Small intestine (tissue), 7 donors: Measurements from ENCODE around the gene ABL1. TPM values are rescaled to one million over a fixed set of nuclear protein-coding genes. Genes with fewer than 3 reads are reported as not detected.

ENCODE experiments used
- DNase-seq, 2 donors: peaks; one replicate each; pipeline versions ENCODE4 v3.0.0 to v3.0.0-alpha.2; 2013
- FAIRE-seq: peaks from 2 replicates; lab custom pipeline; 2012; peaks lifted over from hg19 to GRCh38; lab: Jason Lieb, UNC
- H3K27ac ChIP-seq, 3 donors: one replicate each; pipeline ENCODE4 v1.5.1; 2013; ENCODE audit warnings: low read length in 2 of 3, mild to moderate bottlenecking in 2 of 3, control low read depth in 1 of 3, inconsistent platforms in 1 of 3, low read depth in 1 of 3, moderate library complexity in 1 of 3
- H3K27me3 ChIP-seq, 3 donors: one replicate each; pipeline ENCODE4 v1.6.1; 2013; ENCODE audit warnings: low read length in 3 of 3, inconsistent platforms in 1 of 3; ENCODE audit not compliant: control insufficient read depth in 3 of 3, insufficient read depth in 3 of 3
- H3K36me3 ChIP-seq, 3 donors: one replicate each; pipeline ENCODE4 v1.6.1; 2013; ENCODE audit warnings: low read length in 3 of 3, inconsistent platforms in 1 of 3, low read depth in 1 of 3, mild to moderate bottlenecking in 1 of 3, moderate library complexity in 1 of 3; ENCODE audit not compliant: control insufficient read depth in 3 of 3, insufficient read depth in 2 of 3
- H3K4me1 ChIP-seq, 3 donors: one replicate each; pipeline ENCODE4 v1.6.1; 2013; ENCODE audit warnings: low read length in 2 of 3, inconsistent platforms in 1 of 3, low read depth in 1 of 3, mild to moderate bottlenecking in 1 of 3, moderate library complexity in 1 of 3; ENCODE audit not compliant: control insufficient read depth in 3 of 3, insufficient read depth in 2 of 3
- H3K4me3 ChIP-seq, 3 donors: one replicate each; pipeline ENCODE4 v1.5.1; 2013; ENCODE audit warnings: low read length in 3 of 3, control low read depth in 1 of 3, inconsistent platforms in 1 of 3, low read depth in 1 of 3, mild to moderate bottlenecking in 1 of 3, moderate library complexity in 1 of 3
- H3K9me3 ChIP-seq, 2 donors: one replicate each; pipeline ENCODE4 v1.6.1; 2013; ENCODE audit warnings: low read depth in 1 of 2, low read length in 1 of 2; ENCODE audit not compliant: control insufficient read depth in 2 of 2, insufficient read depth in 1 of 2
- WGBS, 3 donors: extraction: QIAGEN DNeasy Blood & Tissue Kit; methylation state at CpG; one replicate each; pipeline ENCODE4 v1.1.7; 2013; 5-methylcytosine and 5-hydroxymethylcytosine counted together
- polyA plus RNA-seq, 4 donors: library from polyadenylated mRNA; stranded (reverse) in 3 of 4; unstranded in 1 of 4; fragments of 200-250 nt in 3 of 4; fragments of 120-200 nt in 1 of 4; gene quantifications; one replicate each; pipeline versions ENCODE4 v1.2.1 to v1.2.3, GENCODE V29; 2013
- donor health status: healthy with polysubstance abuse.
- donor health status: control.
- donor health status: control.
- donor health status: Bipolar disorder and iron deficiency.
- donor health status: healthy.

The ABL1 gene
- polyA plus RNA-seq, 4 donors, result 8.7 to 58.1 (median 28.1) TPM

DNA sequence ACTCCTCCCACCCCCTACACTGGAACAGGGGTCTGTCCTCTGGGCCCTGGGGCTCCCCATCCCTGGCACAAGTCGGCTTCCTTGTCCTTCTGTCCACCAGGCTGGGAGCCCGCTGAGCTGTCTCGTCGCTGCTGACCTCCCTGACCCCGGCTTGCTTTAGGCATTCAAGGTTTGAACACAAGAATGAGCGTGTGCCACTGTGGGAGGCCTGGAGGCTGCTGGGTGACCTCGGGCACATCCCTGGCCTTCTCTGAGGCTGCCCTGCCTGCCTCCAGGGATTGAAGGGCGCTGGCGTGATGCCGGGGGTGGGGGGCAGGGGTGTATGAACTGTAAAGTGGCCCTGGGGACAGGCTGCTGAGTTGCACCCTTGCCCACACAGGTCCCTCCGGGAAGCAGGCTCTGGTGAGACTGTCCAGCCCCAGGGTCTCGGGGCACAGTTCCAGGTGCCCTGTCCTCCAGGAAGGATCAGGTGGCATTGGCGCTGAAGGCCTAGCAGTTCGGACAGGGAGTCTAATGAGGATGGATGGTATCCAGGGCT is 85.8 kb downstream of the ABL1 start:
- Histone ChIP-seq H3K4me3 (no peak overlapping the region), H3K4me1 (no peaks in the 10 kb centered on the region), H3K27ac (no peak overlapping the region), H3K27me3 (peaks cover 0 to 28% (median 2%) of the 10 kb centered on the region in 3 donors), H3K9me3 (no peaks in the 10 kb centered on the region), H3K36me3 (no peaks in the 10 kb centered on the region)
- WGBS, 3 donors, result 64 to 73% (median 65%) methylated on average over 14 of the region's 14 CpGs
- DNase-seq (no peak), FAIRE-seq (no peak)

DNA sequence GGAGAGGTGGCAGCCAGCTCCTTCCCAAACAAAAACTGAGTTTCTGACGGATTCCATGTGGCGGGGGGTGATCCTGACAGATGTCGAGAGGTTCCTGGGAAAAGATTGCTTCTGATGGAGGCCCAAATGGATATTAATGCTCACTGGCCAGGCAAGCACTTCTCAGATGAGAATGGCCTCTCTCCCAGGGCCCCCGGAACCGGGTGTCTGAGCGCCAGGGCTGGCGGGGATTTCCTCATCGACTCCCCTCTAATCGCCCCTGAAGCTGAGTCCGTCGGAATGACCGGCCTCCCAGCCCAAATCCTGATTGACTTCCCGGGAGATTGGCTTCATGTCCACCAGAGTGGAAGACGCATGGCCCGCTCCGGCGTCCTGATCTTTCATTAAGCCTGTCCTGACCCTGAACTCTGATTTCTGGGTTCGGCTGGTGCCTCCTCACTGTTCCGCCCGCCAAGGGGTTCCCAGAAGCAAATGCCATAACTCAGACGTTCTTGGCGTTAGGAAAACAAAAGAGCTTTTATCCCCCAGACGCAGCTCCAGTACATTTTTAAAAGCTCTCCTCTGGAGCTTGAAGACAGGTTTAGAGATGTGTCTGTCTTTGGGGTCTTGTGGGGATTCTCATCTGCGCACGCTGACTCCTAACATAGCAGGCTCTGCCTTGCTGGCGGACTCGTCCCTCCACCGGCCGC is 86.4 kb downstream of the ABL1 start:
- FAIRE-seq (no peak), DNase-seq (no peak)
- H3K27me3 ChIP-seq, result peaks cover 0 to 31% (median 2%) of the 10 kb centered on the region in 3 donors
- no peak overlapping the region for H3K4me3 ChIP-seq
- H3K36me3 ChIP-seq, result no peaks in the 10 kb centered on the region
- H3K9me3 ChIP-seq, result no peaks in the 10 kb centered on the region
- no peak overlapping the region for H3K27ac ChIP-seq
- no peaks in the 10 kb centered on the region for H3K4me1 ChIP-seq
- 53 to 61% (median 59%) methylated on average over 29 of the region's 29 CpGs for WGBS, 3 donors

DNA sequence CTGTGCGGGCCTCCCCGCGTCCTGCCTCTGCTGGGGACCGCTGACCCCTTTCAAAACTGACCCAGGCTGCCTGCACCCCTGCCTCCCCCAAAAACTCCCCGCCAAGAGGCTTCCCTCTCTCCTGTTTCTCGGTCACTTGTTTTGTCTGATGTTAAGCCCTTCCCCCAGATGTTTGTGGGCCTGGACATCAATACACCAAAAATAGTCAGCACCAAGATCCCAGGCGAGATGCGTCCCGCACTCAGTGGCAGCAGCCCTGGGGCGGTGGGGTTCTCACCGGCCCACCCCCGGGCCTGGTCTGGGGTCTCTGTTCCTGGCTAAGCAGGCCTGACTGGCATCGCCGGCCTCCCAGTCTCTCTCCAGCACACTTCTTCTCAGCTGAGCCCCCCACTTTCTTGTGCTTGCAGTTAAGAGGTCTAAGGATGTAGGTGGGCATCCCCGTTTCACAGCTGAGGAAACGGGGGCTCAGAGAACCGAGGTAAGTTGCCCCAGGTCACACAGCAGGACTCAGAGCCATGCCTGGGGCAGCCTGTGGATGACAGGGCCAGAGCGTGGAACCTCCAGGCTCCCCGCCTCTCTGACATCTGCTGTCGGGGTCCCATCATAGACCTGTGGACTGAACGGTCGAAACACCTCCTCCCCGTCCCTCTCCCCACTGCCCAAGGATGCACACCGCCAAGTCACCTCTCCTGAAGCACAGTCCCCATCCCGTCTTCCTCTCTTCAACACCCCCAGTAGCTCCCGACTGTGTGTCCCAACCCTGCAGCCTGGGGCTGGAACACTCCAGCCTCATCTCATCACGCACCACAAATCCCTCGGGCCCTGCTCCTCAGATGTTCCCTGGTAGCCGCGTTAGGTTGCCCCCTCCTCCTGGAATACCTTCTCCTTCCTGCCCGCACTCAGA is 87.2 kb downstream of the ABL1 start:
- no peaks in the 10 kb centered on the region for H3K36me3 ChIP-seq
- WGBS, 3 donors, result 79 to 80% (median 80%) methylated on average over 30 to 31 of the region's 31 CpGs
- H3K27me3 ChIP-seq, result peaks cover 0 to 31% (median 2%) of the 10 kb centered on the region in 3 donors
- no peaks in the 10 kb centered on the region for H3K9me3 ChIP-seq
- no peaks in the 10 kb centered on the region for H3K4me1 ChIP-seq
- no peak overlapping the region for H3K27ac ChIP-seq
- H3K4me3 ChIP-seq, result no peak overlapping the region
- no peak for FAIRE-seq
- DNase-seq, result no peak

DNA sequence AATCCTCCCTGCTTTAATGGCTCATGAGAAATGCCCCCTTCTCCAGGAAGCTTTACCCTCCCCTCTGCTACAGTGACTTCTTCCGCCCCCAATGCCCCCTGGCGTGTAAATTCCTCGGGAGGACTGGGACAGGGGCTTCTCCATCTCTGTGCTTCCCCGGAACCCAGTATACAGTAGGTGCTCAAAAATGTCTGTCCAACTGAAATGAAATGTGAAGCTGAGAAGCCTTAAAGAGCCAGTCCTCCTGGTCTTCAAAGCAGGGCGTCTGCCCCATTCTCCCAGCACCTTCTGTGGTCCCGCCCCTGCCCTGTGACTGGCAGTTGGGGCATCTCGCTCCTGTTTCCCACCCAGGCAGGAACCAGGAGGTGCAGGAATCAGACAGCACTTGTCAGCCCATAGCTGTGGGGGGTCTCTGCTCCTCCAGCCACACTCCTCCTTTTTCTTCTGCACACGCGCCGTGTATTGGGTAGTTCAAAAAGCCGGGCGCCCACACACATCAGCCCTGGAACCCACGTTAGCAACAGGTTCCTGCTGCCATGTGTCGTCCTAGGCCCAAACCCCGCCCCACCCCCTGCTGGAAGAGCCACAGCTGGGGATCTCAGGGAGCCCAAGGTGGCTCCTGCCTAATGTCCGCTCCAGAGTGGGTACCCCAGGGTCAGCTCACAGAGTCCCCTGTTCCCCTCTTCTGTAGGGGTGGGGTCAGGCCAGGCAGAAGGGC is 88.0 kb downstream of the ABL1 start:
- no peaks in the 10 kb centered on the region for H3K9me3 ChIP-seq
- DNase-seq, result no peak
- no peaks in the 10 kb centered on the region for H3K36me3 ChIP-seq
- WGBS, 3 donors, result 70 to 76% (median 76%) methylated on average over 16 of the region's 16 CpGs
- no peak for FAIRE-seq
- no peak overlapping the region for H3K27ac ChIP-seq
- peaks cover 0 to 31% (median 2%) of the 10 kb centered on the region in 3 donors for H3K27me3 ChIP-seq
- H3K4me3 ChIP-seq, result no peak overlapping the region
- no peaks in the 10 kb centered on the region for H3K4me1 ChIP-seq

GRCh38 chr9:130923611-130924447 is 88.8 kb downstream of the ABL1 start:
- Histone ChIP-seq H3K9me3 (no peaks in the 10 kb centered on the region), H3K4me1 (peaks cover 0 to 4% (median 0%) of the 10 kb centered on the region in 3 donors), H3K36me3 (no peaks in the 10 kb centered on the region), H3K27ac (no peak overlapping the region), H3K4me3 (no peak overlapping the region), H3K27me3 (peaks cover 0 to 28% (median 2%) of the 10 kb centered on the region in 3 donors)
- FAIRE-seq (no peak), DNase-seq (no peak)
- WGBS, 3 donors, result 80 to 86% (median 82%) methylated on average over 38 to 42 of the region's 42 CpGs

GRCh38 chr9:130924448-130924788 is 89.4 kb downstream of the ABL1 start:
- no peak overlapping the region for H3K4me3 ChIP-seq
- H3K9me3 ChIP-seq, result no peaks in the 10 kb centered on the region
- no peak for DNase-seq
- peaks cover 0 to 4% (median 0%) of the 10 kb centered on the region in 3 donors for H3K4me1 ChIP-seq
- H3K27me3 ChIP-seq, result peaks cover 0 to 24% (median 0%) of the 10 kb centered on the region in 3 donors
- no peak for FAIRE-seq
- no peak overlapping the region for H3K27ac ChIP-seq
- WGBS, 3 donors, result 72 to 81% (median 79%) methylated on average over 10 of the region's 10 CpGs
- H3K36me3 ChIP-seq, result no peaks in the 10 kb centered on the region

- DNase-seq, result no peak
- WGBS, 3 donors, result 79 to 84% (median 81%) methylated on average over 18 to 19 of the region's 19 CpGs
- Histone ChIP-seq H3K27ac (no peak overlapping the region), H3K9me3 (no peaks in the 10 kb centered on the region), H3K27me3 (peaks cover 0 to 19% (median 0%) of the 10 kb centered on the region in 3 donors), H3K4me1 (peaks cover 0 to 4% (median 0%) of the 10 kb centered on the region in 3 donors), H3K4me3 (no peak overlapping the region), H3K36me3 (no peaks in the 10 kb centered on the region)
- no peak for FAIRE-seq
Measured at GRCh38 chr9:130925050-130925678, 90.1 kb downstream of the ABL1 start.
